Suprapubic skin (tissue), 4 donors: ENCODE measurements around the gene PSTPIP1.

Experiments
- CTCF ChIP-seq, 2 donors: fragments of 200-600 bp in 1 of 2; fragments of 450-650 bp in 1 of 2; sonication (generic) in 1 of 2; IDR thresholded peaks; one replicate each; pipeline ENCODE4 v1.5.1; 2016 to 2019; ENCODE audit warnings: antibody characterized with exemption in 2 of 2, mild to moderate bottlenecking in 1 of 2, moderate library complexity in 1 of 2
- POLR2A ChIP-seq, 2 donors: fragments of 450-650 bp; IDR thresholded peaks; one replicate each; pipeline ENCODE4 v1.6.1; 2017; ENCODE audit warnings: antibody characterized with exemption in 2 of 2, mild to moderate bottlenecking in 2 of 2, moderate library complexity in 2 of 2
- POLR2AphosphoS5 ChIP-seq, 3 donors: sonication (generic); formaldehyde crosslinking; IDR thresholded peaks; one replicate each; pipeline ENCODE4 v1.6.1; 2017; ENCODE audit warnings: antibody characterized with exemption in 3 of 3

GRCh38 chr15:77001966-77002365 lies 7.0 kb downstream of the PSTPIP1 start:
- TF ChIP-seq CTCF (IDR thresholded peaks at IDR 0.05) (no peak), POLR2AphosphoS5 (IDR thresholded peaks at IDR 0.05) (no peak), POLR2A (IDR thresholded peaks at IDR 0.05) (no peak)
